Fibroblast of lung (primary cell): ENCODE data around the gene ATG5.

Source experiments
- EZH2 ChIP-seq: IDR thresholded peaks from 2 replicates; pipeline ENCODE4 v1.5.1; 2012; ENCODE audit warnings: low read length, control low read depth, mild to moderate bottlenecking; ENCODE audit errors: missing control alignments
- TF ChIP-seq, protein P1 (sequence below), 2 donors: IDR thresholded peaks in 1 of 2; conservative IDR thresholded peaks in 1 of 2; 1 replicate in 1 of 2; 2 replicates in 1 of 2; pipeline ENCODE4 v1.5.1; 2011 to 2012; ENCODE audit warnings: low read length in 2 of 2, control low read depth in 1 of 2, inconsistent platforms in 1 of 2, low read depth in 1 of 2, mild to moderate bottlenecking in 1 of 2

DNA sequence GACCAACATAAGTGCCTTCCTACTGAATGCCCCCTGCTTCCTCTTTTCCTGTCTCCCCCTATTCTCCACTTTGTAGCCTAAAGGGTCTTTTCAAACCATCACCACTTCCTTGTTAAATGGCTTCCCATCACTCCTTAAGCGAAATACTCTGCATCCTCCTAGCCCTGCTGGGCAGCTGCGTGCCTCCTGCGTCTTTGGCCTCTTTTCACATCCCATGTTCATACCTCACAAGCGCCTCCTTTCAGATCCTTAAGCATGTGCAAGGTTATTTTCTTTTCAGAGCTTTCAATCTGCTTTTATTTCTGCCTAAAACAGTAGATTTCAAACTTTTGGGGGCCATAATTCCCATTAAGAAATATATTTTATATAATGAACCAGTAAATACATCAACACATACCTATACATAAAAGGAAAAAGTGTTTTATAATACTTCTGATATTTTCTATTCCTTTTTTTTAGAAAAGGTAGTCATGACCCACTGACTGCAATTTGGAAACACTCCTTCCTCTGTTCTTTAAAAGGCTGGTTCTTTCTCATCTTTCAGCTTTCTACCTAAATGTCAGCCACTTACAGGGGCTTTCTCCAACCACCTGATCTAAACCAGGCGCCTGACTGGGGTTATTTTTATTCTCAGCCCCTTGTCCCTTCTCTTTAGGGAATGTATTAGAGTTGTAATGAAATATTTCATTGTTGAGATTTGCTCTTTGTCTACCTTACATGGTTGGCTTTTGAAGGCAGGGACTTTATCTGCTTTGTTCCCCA lies 155.3 kb downstream of the ATG5 start:
- TF ChIP-seq, protein P1, sequence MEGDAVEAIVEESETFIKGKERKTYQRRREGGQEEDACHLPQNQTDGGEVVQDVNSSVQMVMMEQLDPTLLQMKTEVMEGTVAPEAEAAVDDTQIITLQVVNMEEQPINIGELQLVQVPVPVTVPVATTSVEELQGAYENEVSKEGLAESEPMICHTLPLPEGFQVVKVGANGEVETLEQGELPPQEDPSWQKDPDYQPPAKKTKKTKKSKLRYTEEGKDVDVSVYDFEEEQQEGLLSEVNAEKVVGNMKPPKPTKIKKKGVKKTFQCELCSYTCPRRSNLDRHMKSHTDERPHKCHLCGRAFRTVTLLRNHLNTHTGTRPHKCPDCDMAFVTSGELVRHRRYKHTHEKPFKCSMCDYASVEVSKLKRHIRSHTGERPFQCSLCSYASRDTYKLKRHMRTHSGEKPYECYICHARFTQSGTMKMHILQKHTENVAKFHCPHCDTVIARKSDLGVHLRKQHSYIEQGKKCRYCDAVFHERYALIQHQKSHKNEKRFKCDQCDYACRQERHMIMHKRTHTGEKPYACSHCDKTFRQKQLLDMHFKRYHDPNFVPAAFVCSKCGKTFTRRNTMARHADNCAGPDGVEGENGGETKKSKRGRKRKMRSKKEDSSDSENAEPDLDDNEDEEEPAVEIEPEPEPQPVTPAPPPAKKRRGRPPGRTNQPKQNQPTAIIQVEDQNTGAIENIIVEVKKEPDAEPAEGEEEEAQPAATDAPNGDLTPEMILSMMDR (conservative IDR thresholded peaks at IDR 0.05 in 1 of 2, IDR thresholded peaks at IDR 0.05 in 1 of 2; ENCODE audit: low read depth in 1 of 2, low read length in 2 of 2): no peak
- no peak for TF ChIP-seq EZH2
